Spleen (tissue), 11 donors: ENCODE results near the gene TNXB. TPM values are rescaled to one million over a fixed set of nuclear protein-coding genes. Genes with fewer than 3 reads are reported as not detected.
A peak's percentile ranks its signal among the peaks of the same experiment; 100 is the strongest.
"Not testable (repeated sequence)": the region's sequence is repeated elsewhere in the genome, so short reads cannot be mapped to it uniquely, and the experiment has no call there.

Experiments used
- DNase-seq: peaks from one replicate; pipeline ENCODE4 v3.0.0-alpha.2; 2020
- H3K27ac ChIP-seq, 8 donors: fragments of 200-600 bp; sonication (generic) in 7 of 8; 1 replicate in 4 of 8; 2 replicates in 4 of 8; pipeline versions ENCODE4 v1.5.0 to v1.8.0; 2016 to 2021; ENCODE audit warnings: inconsistent platforms in 4 of 8, mild to moderate bottlenecking in 4 of 8, moderate library complexity in 1 of 8
- H3K27me3 ChIP-seq, 7 donors: fragments of 200-600 bp; sonication (generic) in 6 of 7; replicated peaks in 1 of 7; 1 replicate in 4 of 7; 2 replicates in 3 of 7; pipeline versions ENCODE4 v1.5.0 to v1.8.0; 2016 to 2021; ENCODE audit warnings: inconsistent platforms in 3 of 7, mild to moderate bottlenecking in 1 of 7
- H3K36me3 ChIP-seq, 6 donors: fragments of 200-600 bp; sonication (generic) in 5 of 6; 1 replicate in 4 of 6; 2 replicates in 2 of 6; pipeline versions ENCODE4 v1.5.0 to v1.8.0; 2016 to 2021; ENCODE audit warnings: inconsistent platforms in 2 of 6
- H3K4me1 ChIP-seq, 6 donors: fragments of 200-600 bp; sonication (generic) in 5 of 6; 1 replicate in 3 of 6; 2 replicates in 3 of 6; pipeline versions ENCODE4 v1.5.0 to v1.8.0; 2016 to 2021; ENCODE audit warnings: inconsistent platforms in 3 of 6
- H3K4me3 ChIP-seq, 8 donors: fragments of 200-600 bp; sonication (generic) in 7 of 8; 1 replicate in 4 of 8; 2 replicates in 4 of 8; pipeline versions ENCODE4 v1.5.0 to v1.8.0; 2016 to 2021; ENCODE audit warnings: inconsistent platforms in 4 of 8, mild to moderate bottlenecking in 4 of 8, moderate library complexity in 2 of 8
- H3K9me3 ChIP-seq, 8 donors: fragments of 200-600 bp; sonication (generic) in 7 of 8; 1 replicate in 4 of 8; 2 replicates in 4 of 8; pipeline versions ENCODE4 v1.5.0 to v1.8.0; 2016 to 2021; ENCODE audit warnings: inconsistent platforms in 4 of 8
- CTCF ChIP-seq, 11 experiments: fragments of 200-600 bp in 7 of 11; fragments of 450-650 bp in 4 of 11; sonication (generic) in 4 of 11; IDR thresholded peaks in 8 of 11; conservative IDR thresholded peaks in 3 of 11; 1 replicate in 7 of 11; 2 replicates in 4 of 11; pipeline versions ENCODE4 v1.4.0 to v1.8.0; 2016 to 2021; ENCODE audit warnings: antibody characterized with exemption in 11 of 11, inconsistent platforms in 4 of 11, mild to moderate bottlenecking in 1 of 11
- POLR2A ChIP-seq, 3 donors: fragments of 450-650 bp; IDR thresholded peaks; one replicate each; pipeline ENCODE4 v1.5.1; 2017; ENCODE audit warnings: antibody characterized with exemption in 3 of 3, mild to moderate bottlenecking in 1 of 3
- POLR2AphosphoS5 ChIP-seq, 3 donors: sonication (generic); formaldehyde crosslinking; IDR thresholded peaks; one replicate each; pipeline ENCODE4 v1.5.1; 2017; ENCODE audit warnings: antibody characterized with exemption in 3 of 3
- WGBS, 5 donors: extraction: QIAGEN DNeasy Blood & Tissue Kit in 3 of 5; methylation state at CpG; one replicate each; pipeline versions ENCODE4 v1.1.5 to v1.1.7; 2013 to 2018; 5-methylcytosine and 5-hydroxymethylcytosine counted together
- intact Hi-C: fragments of 100-400 bp; cut with DNase I; formaldehyde crosslinking; loops from one replicate; pipeline ENCODE4 v1.15.0; 2023; ENCODE audit warnings: low total_unique reads
- polyA plus RNA-seq, 3 donors: library from polyadenylated mRNA; stranded (reverse); fragments of 200-250 nt; gene quantifications; one replicate each; pipeline ENCODE4 v1.2.1, GENCODE V29; 2013
- total RNA-seq, 7 donors: library from RNA; depleted of rRNA in 3 of 7; stranded (reverse); fragments of >200 nt in 3 of 7; fragmentation: NEBNext Ultra II Directional in 4 of 7; extraction: Animal tissue kit (Norgen Biotek cat#: 25700) in 4 of 7; gene quantifications; one replicate each; pipeline versions ENCODE4 v1.1.0 to v1.2.1, GENCODE V29; 2016 to 2021
- donor health status: healthy with polysubstance abuse.
- donor health status: DM: no; HTN: no; CAD: no; lungs with moderate emphysema.
- donor health status: DM: no; HTN: no; CAD: no.
- donor health status: Bipolar disorder and iron deficiency.
- donor health status: healthy.
- donor health status: DM: no; HTN: no; CAD: no.
- donor health status: DM: yes; HTN: yes; CAD: no.

The TNXB gene
- total and polyA plus RNA-seq, 10 donors = 13.7 to 117 (median 63.3) TPM

- no peak overlapping the region for H3K27ac ChIP-seq
- H3K4me1 ChIP-seq = peaks cover 0 to 21% (median 9%) of the 10 kb centered on the region in 6 donors
- H3K4me3 ChIP-seq = no peak overlapping the region
- 89 to 98% (median 96%) methylated on average over 3 of the region's 3 CpGs for WGBS, 5 donors
- peaks cover 0 to 6% (median 0%) of the 10 kb centered on the region in 6 donors for H3K36me3 ChIP-seq
- H3K27me3 ChIP-seq = peaks cover 0 to 31% (median 4%) of the 10 kb centered on the region in 7 donors
- DNase-seq = no peak
- H3K9me3 ChIP-seq = no peaks in the 10 kb centered on the region
- TF ChIP-seq POLR2A (IDR thresholded peaks at IDR 0.05) = no peak
- TF ChIP-seq POLR2AphosphoS5 (IDR thresholded peaks at IDR 0.05) = no peak
- TF ChIP-seq CTCF (IDR thresholded peaks at IDR 0.05 in 8 of 11, conservative IDR thresholded peaks at IDR 0.05 in 3 of 11) = no peak
- intact Hi-C loops = no loop called here
Observed at GRCh38 chr6:32102255-32102654, 6.9 kb downstream of the TNXB start.

- peaks cover 0 to 26% (median 0%) of the 10 kb centered on the region in 6 donors for H3K36me3 ChIP-seq
- H3K27ac ChIP-seq, H3K4me3 ChIP-seq, DNase-seq, intact Hi-C loops, H3K9me3 ChIP-seq: not testable (repeated sequence)
- 88 to 95% (median 92%) methylated on average over 8 of the region's 8 CpGs for WGBS, 5 donors
- H3K4me1 ChIP-seq = peaks cover 0 to 22% (median 13%) of the 10 kb centered on the region in 6 donors
- H3K27me3 ChIP-seq = peaks cover 0 to 50% (median 20%) of the 10 kb centered on the region in 7 donors
Observed at GRCh38 chr6:32100251-32100650, 8.9 kb downstream of the TNXB start.

- Histone ChIP-seq H3K27me3 (peaks cover 0 to 41% (median 20%) of the 10 kb centered on the region in 7 donors), H3K4me3 (no peak overlapping the region), H3K9me3 (no peaks in the 10 kb centered on the region), H3K4me1 (peaks cover 0 to 26% (median 13%) of the 10 kb centered on the region in 6 donors), H3K27ac (no peak overlapping the region), H3K36me3 (peaks cover 0 to 36% (median 0%) of the 10 kb centered on the region in 6 donors)
- 89 to 95% (median 90%) methylated on average over 3 of the region's 3 CpGs for WGBS, 5 donors
- intact Hi-C loops = no loop called here
- DNase-seq = no peak
- TF ChIP-seq POLR2AphosphoS5 (IDR thresholded peaks at IDR 0.05) (no peak), CTCF (IDR thresholded peaks at IDR 0.05 in 8 of 11, conservative IDR thresholded peaks at IDR 0.05 in 3 of 11) (no peak), POLR2A (IDR thresholded peaks at IDR 0.05) (no peak)
Observed at GRCh38 chr6:32097364-32097763, 11.8 kb downstream of the TNXB start.

- peaks cover 0 to 32% (median 13%) of the 10 kb centered on the region in 6 donors for H3K4me1 ChIP-seq
- intact Hi-C loops = no loop called here
- no peaks in the 10 kb centered on the region for H3K9me3 ChIP-seq
- peak overlapping the region in 4 of 8 donors; percentile 6 to 19 (median 15) for H3K4me3 ChIP-seq
- H3K27me3 ChIP-seq = peaks cover 0 to 41% (median 20%) of the 10 kb centered on the region in 7 donors
- H3K27ac ChIP-seq = no peak overlapping the region
- H3K36me3 ChIP-seq = peaks cover 0 to 36% (median 0%) of the 10 kb centered on the region in 6 donors
- no peak for DNase-seq
- TF ChIP-seq POLR2AphosphoS5 (IDR thresholded peaks at IDR 0.05) (peak in 2 of 3 donors; percentile 5 to 74), CTCF (IDR thresholded peaks at IDR 0.05 in 8 of 11, conservative IDR thresholded peaks at IDR 0.05 in 3 of 11) (peak in 2 of 11 experiments; percentile 5 to 15), POLR2A (IDR thresholded peaks at IDR 0.05) (no peak)
- WGBS, 5 donors = 25 to 37% (median 26%) methylated on average over 46 to 90 of the region's 90 CpGs
Observed at GRCh38 chr6:32096394-32097258, 12.5 kb downstream of the TNXB start.
